Eye (tissue), 1 donor: ENCODE data around the gene TADA2A.
"Not testable (repeated sequence)": the region's sequence is repeated elsewhere in the genome, so short reads cannot be mapped to it uniquely, and the experiment has no call there.

Experiments
- DNase-seq: peaks from one replicate; pipeline ENCODE4 v3.0.0-alpha.2; 2015

TADA2A gene

DNA sequence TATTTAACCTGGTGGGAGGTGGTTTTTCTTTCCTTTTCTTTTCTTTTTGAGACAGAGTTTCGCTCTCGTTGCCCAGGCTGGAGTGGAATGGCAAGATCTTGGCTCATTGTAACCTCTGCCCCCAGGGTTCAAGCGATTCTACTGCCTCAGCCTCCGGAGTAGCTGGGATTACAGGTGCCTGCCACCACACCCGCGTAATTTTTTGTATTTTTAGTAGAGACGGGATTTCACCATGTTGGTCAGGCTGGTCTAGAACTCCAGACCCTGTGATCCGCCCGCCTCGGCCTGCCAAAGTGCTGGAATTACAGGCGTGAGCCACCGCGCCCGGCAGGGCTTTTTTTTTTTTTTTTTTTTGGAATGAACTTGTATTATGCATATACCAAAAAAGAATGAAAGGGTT lies 1.2 kb upstream of the TADA2A start:
- DNase-seq: not testable (repeated sequence)

DNA sequence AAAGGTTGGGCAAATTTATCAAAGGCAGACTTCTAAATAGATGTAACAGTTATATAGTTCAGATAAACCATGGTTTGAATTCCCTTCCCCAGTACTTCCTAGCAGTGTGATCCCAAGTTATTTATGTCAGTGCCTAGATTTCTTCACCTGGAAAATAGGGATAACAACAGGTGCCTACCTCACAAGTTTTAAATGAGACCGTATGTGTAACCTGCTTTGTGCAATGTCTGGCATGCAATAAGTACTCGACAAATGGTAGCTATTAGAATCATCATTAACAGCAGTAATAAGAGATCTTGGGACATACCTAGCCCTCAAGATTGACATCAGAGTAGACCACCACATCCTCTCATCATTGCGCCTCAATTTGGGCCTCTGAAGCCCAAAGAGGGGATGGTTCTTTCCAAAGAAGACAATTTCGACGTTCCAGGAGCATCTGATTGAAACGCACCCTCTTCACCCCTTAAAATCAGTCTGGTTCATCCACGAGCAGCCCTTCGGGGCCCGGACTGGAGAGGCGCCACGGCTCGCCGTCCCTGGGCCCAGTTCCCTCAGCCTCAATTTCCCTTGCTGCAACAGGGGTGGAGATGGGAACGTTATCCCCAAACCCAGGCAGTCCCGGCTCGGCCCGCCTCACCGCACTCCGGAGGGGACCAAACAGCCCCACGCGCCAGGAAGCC lies 591 bp upstream of the TADA2A start:
- no peak for DNase-seq

DNA sequence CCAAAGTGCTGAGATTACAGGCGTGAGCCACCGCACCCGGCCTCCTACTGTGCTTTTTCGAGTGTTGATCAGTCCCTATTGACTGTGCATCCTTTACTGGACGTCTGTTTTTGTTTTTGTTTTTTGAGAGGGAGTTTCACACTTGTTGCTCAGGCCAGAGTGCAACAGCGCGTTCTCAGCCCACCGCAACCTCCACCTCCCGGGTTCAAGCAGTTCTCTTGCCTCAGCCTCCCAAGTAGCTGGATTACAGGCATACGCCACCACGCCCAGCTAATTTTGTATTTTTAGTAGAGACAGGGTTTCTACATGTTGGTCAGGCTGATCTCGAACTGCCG lies 1.4 kb downstream of the TADA2A start:
- not testable (repeated sequence) for DNase-seq

DNA sequence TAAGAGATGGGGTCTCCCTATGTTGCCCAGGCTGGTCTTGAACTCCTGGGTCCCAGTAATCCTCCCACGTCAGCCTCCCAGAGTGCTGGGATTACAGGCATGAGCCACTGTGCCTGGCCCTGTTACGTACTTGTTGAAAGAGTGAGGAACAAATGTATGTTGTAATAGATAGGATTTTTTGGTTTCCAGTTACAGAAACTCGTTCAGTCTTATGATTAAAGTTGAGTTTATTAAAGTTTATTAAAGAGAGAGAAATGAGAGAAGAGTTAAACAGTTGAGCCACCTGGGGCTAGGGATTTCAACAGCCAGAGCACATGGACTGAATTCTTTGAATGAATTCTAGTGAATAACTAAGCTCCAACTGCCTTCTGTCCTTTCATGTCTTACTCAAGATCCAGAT lies 3.7 kb downstream of the TADA2A start:
- DNase-seq: no peak

DNA sequence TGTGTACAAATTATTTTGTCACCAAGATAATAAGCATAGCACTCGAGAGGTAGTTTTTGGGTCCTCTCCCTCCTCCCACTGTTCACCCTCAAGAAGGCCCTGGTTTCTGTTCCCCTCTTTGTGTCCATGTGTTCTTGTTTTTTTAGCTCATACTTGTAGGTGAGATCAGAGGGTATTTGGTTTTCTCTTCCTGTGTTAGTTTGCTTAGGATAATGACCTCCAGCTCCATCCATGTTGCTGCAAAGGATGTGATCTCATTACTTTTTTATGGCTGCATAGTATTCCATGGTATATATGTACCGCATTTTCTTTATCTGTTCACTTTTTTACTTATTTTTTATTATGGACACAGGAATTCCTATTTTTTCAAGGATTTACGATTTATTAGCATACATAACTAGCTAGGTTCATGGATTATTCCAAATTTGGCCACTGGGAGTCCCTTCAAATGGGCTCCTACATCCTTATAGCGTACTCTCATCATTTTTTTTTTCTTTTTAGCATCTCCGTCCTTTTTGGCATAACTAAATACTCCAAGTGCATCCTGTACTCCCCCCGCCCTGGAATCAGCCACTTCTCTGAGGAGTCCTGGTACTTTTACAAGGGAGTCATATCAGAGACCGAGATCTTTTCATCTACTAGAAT lies 7.3 kb downstream of the TADA2A start:
- DNase-seq: no peak

DNA sequence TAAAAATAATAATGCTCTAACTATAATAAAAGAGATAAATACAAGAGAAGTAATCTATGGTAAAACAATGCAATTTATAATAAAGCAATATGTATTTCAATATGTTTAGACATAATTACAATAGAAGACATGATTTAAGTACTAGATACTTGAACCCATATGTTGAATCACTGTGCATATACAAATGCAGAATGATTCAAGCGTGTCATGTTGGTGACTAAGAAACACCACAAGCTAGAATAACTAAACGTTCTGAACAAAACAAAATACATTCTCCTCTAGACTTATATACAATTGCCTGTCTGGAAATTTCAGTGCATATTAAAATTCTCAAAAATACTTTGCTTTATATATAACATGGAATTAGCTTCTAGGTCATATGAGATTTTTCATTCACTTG lies 11.2 kb downstream of the TADA2A start:
- no peak for DNase-seq

DNA sequence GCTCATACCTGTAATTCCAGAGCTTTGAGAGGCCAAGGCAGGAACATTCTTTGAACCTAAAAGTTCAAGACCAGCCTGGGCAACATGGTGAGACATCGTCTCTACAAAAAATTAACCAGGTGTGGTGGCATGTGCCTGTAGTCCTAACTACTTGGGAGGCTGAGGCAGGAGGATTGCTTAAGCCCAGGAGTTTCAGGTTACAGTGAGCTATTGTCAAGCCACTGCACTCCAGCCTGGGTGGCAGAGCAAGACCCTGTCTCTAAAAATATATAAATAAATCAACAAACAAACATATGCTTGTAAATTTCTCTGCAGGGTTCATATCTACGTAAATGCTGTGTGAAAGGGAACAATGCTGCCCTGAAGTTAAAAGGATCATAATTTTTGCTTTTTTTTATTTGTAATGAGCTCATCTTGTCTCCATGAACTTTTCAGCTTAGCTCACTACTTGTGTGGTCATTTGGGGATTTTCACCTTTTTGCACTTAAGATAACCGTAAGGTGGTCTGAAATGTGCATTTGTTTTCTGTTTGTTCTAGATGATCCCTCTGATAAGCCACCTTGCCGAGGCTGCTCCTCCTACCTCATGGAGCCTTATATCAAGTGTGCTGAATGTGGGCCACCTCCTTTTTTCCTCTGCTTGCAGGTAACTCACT lies 16.4 kb downstream of the TADA2A start:
- DNase-seq: no peak

DNA sequence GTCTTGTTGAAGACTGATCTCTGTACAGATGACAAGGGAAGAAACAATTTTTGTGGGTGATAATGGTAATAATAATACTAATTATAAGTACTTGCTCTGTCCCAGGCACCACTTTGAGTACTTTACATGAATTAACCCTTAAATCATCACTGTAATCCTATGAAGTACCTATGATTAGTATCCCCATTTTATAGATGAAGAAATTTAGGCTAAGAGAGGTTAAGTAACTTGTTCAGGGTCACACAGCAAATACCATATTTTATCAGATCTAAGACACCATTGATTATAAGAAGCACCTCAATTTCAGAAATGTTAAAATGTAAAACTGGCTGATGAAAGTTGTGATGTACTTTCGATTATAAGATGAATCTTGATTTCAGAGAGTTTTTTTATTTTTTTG lies 18.6 kb downstream of the TADA2A start:
- no peak for DNase-seq

DNA sequence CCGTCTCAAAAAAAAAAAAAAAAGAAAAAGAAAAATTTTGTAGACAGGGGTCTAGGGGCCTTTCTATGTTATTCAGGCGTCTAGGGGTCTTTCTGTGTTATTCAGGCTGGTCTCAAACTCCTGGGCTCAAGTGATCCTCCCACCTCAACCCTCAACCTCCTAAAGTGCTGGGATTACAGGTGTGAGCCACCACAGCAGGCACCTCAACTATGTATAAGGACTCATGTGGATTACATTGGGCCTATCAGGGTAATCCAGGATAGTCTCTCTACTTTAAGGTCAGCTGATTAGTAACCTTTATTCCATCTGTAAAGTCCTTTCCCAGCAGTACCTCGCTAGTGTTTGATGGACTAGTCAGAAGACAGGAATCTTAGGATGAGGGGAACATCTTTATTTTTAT lies 22.4 kb downstream of the TADA2A start:
- no peak for DNase-seq

DNA sequence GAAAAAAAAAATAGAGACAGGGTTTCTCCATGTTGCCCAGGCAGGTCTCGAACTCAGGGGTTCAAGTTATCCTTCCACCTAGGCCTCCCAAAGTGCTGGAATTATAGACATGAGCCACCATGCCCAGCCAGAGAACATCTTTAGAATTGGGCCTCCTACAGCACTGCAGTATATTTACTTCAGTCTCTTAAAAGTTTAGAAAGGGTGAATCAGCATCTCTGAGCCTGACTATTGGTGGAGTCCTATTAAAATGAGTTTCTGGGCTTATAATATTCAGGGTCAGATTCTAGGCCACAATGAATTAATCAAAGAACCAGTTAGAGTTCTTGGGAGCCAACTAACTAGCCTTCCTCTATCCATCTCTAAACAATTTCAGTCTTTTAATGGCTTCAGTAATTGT lies 22.8 kb downstream of the TADA2A start:
- no peak for DNase-seq

DNA sequence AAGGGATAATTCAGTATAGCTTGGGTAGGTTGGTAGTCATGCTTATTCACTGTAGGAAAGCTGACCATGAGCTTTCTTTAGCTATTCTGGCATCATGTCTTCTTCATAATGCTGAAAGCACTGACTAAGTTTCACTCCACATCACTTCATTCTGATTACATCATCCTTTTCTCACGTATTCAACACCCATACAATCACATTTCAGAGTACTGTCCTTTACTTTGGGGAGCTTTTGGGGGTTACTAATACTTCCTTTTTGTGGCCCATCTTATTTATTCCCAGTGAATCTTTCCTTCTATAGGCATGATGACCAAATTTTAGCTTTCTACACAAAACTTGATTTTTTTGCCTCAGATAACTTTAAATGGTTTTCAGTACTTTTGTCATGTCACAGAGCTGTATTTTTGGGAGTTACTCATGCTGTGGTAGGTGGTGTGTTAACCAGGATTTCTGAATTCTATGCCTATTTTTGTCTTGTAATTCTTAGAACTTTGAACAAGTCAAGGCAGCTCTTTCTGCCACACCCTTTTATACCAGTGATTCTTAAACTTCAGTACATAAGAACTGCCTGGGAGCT lies 23.5 kb downstream of the TADA2A start:
- no peak for DNase-seq

DNA sequence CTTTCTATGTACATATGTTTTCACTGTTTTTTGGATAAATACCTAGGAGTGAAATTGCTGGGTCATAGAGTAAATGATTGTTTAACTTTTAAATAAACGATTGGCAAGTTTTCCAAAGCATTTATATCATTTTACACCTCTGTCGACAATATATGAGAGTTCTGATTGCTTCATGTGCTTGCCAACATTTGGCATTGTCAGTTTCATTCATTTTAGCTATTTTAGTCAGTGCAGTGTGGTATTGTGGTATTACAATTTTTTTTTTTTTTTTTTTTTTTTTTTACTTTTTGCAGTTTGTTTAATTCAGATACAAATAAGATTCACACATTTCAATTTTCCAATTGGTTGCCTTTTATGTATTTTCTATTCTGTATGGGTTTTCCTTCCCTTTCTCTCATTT lies 26.0 kb downstream of the TADA2A start:
- DNase-seq: no peak

DNA sequence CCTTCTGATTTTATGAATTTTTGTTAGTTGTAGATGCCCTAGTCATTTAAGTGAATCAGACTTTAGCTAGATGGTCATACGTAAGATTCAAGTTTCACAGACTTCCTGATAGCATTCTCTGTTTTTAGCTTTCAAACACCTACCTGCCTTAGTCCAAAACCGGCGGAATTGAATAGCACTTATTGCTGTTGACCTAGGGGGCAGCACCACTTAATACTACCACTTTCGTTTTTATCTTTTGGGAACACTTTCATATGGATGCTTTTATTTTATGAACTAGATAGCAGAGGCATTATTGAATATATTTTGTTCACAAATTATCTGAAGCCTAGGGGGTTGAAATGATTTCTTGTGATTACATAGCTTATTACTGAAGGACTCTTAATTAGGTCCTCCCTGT lies 31.5 kb downstream of the TADA2A start:
- DNase-seq: no peak

DNA sequence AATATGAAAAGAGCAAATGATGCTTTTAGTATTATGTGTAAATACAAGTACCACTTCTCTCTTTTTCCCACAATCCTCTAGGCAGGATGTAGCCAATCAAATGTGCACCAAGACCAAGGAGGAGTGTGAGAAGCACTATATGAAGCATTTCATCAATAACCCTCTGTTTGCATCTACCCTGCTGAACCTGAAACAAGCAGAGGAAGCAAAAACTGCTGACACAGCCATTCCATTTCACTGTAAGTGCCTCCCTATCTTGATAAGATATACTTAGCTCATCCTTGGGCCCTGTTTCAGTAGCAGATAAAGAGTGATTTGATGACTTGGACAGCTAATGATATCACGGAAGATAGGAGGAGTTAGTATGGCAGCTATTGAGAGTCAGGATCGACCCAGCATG lies 33.7 kb downstream of the TADA2A start:
- no peak for DNase-seq

DNA sequence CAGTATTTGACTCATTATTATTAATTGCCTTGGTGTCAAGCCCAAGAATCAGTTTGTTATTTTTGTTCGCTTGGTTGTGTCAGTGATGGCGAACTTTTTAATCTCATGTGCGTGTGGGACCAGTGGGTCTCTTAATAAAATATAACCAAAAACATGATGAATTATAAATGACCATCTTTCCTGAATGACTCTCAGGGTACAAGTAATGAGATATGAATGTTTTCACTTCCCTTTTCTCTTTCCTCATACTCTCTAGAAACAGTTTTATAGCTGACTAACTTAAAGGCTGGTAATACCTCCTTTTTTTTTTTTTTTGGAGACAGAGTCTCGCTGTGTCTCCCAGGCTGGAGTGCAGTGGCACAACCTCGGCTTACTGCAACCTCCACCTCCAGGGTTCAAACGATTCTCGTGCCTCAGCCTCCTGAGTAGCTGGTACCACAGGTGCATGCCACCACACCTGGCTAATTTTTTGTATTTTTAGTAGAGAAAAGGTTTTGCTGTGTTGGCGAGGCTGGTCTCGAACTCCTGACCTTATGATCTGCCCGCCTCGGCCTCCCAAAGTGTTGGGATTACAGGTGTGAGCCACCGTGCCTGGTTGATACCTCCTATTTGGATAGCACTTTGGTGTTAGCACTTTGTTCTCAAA lies 34.8 kb downstream of the TADA2A start:
- DNase-seq: not testable (repeated sequence)

DNA sequence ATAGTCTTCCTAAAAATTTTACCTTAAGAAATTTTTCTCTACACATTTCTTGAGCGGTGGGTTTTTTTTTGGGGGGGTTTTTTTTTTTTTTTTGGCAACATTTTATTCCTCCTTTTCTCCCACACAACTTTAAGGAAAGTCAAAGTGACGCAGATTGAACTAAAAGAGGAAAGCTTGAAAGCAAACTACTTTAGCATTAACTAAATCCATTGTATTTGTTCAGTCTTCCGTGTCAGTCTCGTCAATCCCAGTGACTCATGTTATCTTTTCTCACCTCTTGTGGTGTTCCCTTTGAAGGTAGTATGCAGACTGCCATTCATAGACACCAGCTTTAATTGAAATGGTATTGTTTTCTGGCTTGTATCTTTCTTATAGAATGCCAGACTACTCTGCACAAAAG lies 39.3 kb downstream of the TADA2A start:
- DNase-seq: peak; percentile 25

DNA sequence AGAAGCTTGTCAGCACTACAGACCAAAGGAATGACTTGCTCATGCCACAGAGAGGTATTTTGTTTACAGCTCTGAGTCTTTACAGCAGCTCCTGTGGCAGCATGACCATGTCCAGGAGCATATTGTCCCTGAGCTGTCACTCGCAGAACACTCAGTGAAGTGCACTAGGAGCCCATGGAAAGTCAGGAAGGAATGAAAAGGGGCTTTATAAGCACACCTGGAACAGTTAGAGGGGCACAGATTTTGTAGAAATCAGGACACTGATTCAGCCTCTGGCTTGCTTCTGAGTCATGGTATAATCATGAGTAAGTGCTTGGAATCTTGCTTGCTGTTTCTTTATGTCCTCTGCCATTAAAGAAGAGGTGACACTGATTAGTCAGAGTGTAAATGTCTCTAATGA lies 41.0 kb downstream of the TADA2A start:
- no peak for DNase-seq

DNA sequence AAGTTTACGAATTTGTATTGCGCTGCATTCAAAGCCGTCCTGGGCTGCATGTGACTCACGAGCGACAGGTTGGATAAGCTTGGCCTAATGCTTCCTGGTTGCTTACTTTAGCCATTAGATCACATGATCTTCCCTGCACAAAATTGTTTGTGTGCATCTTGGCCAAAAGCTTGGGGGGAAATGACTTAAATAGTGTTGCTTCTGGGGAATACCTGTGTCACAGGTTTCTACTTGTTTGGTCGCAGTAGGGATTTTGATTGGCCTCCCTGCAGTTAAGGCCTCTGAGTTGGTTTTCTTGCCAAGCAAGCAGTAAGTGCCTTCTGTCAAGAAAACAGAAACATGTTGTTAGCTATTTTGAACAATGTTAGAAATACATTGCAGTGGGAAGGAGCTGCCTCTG lies 43.4 kb downstream of the TADA2A start:
- peak; percentile 24 for DNase-seq

DNA sequence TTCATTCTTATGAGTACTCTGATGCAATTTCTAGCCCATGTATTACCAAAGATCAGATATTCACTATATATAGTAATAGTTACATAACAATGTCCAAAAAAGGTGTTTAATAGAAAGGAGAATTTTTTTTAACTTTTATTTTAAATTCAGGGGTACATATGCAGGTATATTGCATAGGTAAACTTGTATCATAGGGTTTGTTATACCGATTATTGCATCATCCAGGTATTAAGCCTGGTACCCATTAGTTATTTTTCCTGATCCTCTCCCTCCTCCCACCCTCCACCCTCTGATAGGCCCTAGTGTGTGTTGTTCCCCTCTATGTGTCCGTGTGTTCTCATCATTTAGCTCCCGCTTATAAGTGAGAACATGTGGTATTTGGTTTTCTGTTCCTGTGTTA lies 51.1 kb downstream of the TADA2A start:
- DNase-seq: not testable (repeated sequence)

DNA sequence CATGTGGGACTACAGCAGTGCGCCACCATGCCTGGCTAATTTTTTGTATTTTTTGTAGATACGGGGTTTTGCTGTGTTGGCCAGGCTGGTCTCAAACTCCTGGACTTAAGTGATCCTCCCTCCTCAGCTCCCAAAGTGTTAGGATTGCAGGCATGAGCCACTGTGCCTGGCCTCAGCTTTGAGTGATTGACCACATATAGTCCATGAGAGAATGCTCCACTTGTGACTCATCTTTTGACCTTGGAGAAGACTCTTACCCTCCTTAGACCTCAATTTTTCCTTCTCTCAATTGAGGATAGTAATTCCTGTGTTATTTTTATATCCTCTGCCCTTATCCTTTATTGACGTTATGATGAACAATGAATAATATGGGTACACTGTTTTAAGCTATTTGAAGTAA lies 52.1 kb downstream of the TADA2A start:
- no peak for DNase-seq

DNA sequence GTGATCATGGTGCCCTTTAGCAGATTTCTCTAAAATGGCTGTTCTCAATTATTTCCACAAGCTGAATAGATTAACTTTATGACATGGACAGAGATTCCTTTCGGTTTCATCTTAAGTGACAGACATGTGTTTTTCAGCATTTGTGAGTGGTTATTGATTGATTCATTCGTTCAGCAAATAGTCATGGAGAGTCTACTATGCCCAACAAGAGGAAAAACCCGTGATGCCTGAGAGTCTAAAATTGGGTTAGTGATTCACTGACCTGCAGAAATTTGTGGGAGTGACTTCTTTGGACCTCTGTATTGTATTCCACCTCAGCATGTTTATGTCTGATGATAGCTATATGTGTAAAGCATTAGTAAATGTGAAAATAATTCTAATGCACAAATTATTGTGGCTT lies 55.0 kb downstream of the TADA2A start:
- DNase-seq: no peak

DNA sequence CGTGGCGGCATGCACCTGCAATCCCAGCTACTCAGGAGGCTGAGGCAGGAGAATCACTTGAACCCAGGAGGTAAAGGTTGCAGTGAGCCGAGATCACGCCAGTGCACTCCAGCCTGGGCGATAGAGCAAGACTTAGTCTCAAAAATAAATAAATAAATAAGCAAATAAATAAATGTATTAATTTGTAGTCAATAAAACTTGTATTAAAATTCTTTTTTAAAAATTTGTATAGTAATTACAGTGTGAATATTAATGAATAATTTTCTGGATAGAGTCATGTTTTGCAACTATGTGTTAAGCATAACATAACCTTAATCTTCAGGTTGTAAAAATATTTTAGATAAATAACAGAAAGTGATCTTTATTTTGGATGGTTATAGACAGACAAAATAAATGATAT lies 55.8 kb downstream of the TADA2A start:
- no peak for DNase-seq

DNA sequence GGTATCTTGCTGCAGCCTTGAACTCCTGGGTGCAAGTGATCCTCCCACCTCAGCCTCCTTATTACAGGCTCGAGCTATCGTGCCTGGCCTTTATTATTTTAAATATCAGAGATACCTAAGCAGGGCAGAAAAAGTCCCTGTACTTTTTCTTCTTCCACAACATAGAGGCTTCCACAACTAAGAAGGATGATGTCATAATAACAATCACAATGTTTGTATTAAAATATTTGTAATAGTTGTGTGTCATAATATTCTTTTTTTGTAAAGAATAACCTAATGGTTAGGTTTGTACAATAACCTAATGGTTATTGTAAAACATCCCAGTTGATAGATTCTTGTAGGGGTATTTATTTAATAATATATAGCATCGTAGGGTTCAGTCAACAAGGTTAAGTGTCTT lies 56.4 kb downstream of the TADA2A start:
- no peak for DNase-seq
